ENCODE data around the gene GPC5. TPM values are rescaled to one million over a fixed set of nuclear protein-coding genes. Genes with fewer than 3 reads are reported as not detected.

GPC5 gene
- polyA plus RNA-seq, 2 of the 4 experiments (the other 2 are of a cell fraction), result not detected

GRCh38 chr13:91529739-91530482 is 131.5 kb downstream of the GPC5 start:
- 9% methylated on average over 3 of the region's 3 CpGs for WGBS (ENCODE audit: missing lambda C conversion rate)
- no peak for ATAC-seq
- no peak for FAIRE-seq

GRCh38 chr13:91531646-91532045 is 133.2 kb downstream of the GPC5 start:
- Histone ChIP-seq H3K27ac (no peak overlapping the region), H3K4me3 (no peak overlapping the region), H3K4me1 (no peaks in the 10 kb centered on the region), H3K9me3 (no peaks in the 10 kb centered on the region), H3K4me2 (no peak overlapping the region)
- CTCF ChIA-PET, result no interaction called here
- FAIRE-seq (no peak), ATAC-seq (no peak), DNase-seq (ENCODE audit: low read depth in 1 of 2, low spot score in 1 of 2) (no peak)
- TF ChIP-seq EP300 (IDR thresholded peaks at IDR 0.05) (no peak), ZSCAN20 (CRISPR knock-in tag; IDR thresholded peaks at IDR 0.05) (no peak), NPAS2 (CRISPR knock-in tag; IDR thresholded peaks at IDR 0.05; ENCODE audit: borderline replicate concordance) (no peak), JUNB (IDR thresholded peaks at IDR 0.05) (no peak), GATA3 (IDR thresholded peaks at IDR 0.05; ENCODE audit: borderline replicate concordance) (no peak), FOSB (CRISPR knock-in tag; IDR thresholded peaks at IDR 0.05) (no peak)
- 35% methylated on average over 2 of the region's 2 CpGs for WGBS (ENCODE audit: missing lambda C conversion rate)
- POLR2A ChIA-PET, result no interaction called here

More at GRCh38 chr13:91529739-91530482, 131.5 kb downstream of the GPC5 start:
- ChIA-PET CTCF (interaction anchor here (0.7 kb wide), 1 partner anchor 263 kb away, joined by 3 read pairs; no protein-coding TSS in a partner anchor), POLR2A (no interaction called here)
- Histone ChIP-seq H3K4me3 (no peak overlapping the region), H3K4me2 (no peak overlapping the region), H3K27ac (no peak overlapping the region), H3K4me1 (no peaks in the 10 kb centered on the region), H3K9me3 (no peaks in the 10 kb centered on the region)
- DNase-seq (ENCODE audit: low read depth in 1 of 2, low spot score in 1 of 2), result no peak
- TF ChIP-seq NR3C1 (IDR thresholded peaks at IDR 0.05), result no peak
- no peak for TF ChIP-seq USF2 (IDR thresholded peaks at IDR 0.05)
- no peak for TF ChIP-seq RARB (CRISPR knock-in tag; IDR thresholded peaks at IDR 0.05)
- no peak for TF ChIP-seq FOSB (CRISPR knock-in tag; IDR thresholded peaks at IDR 0.05)
- TF ChIP-seq HES2 (IDR thresholded peaks at IDR 0.05), result no peak
- no peak for TF ChIP-seq EHF (CRISPR knock-in tag; IDR thresholded peaks at IDR 0.05)
- no peak for TF ChIP-seq RCOR1 (IDR thresholded peaks at IDR 0.05; ENCODE audit: low read depth, low read length)
- no peak for TF ChIP-seq MYC (IDR thresholded peaks at IDR 0.05; ENCODE audit: borderline replicate concordance, low read length)
- TF ChIP-seq PHF8 (IDR thresholded peaks at IDR 0.05; ENCODE audit: borderline replicate concordance, low read depth), result no peak
- TF ChIP-seq JUNB (IDR thresholded peaks at IDR 0.05), result no peak
- TF ChIP-seq POLR2A (IDR thresholded peaks at IDR 0.05; ENCODE audit: low read length), result no peak

- no peak overlapping the region for H3K4me3 ChIP-seq
- POLR2A ChIA-PET, result no interaction called here
- no peaks in the 10 kb centered on the region for H3K4me1 ChIP-seq
- no peak overlapping the region for H3K4me2 ChIP-seq
- DNase-seq (ENCODE audit: low read depth in 1 of 2, low spot score in 1 of 2) (no peak), FAIRE-seq (no peak), ATAC-seq (no peak)
- 21% methylated on average over 2 of the region's 2 CpGs for WGBS (ENCODE audit: missing lambda C conversion rate)
- no peak overlapping the region for H3K27ac ChIP-seq
- CTCF ChIA-PET, result no interaction called here
- no peaks in the 10 kb centered on the region for H3K9me3 ChIP-seq
- TF ChIP-seq HOXB5 (CRISPR knock-in tag; IDR thresholded peaks at IDR 0.05) (no peak), USF2 (IDR thresholded peaks at IDR 0.05) (no peak), MYC (IDR thresholded peaks at IDR 0.05; ENCODE audit: borderline replicate concordance, low read length) (no peak), E2F6 (IDR thresholded peaks at IDR 0.05; ENCODE audit: borderline replicate concordance, low read depth) (no peak), RFX5 (IDR thresholded peaks at IDR 0.05) (no peak), HDAC2 (IDR thresholded peaks at IDR 0.05) (no peak), TFCP2L1 (CRISPR knock-in tag; IDR thresholded peaks at IDR 0.05) (no peak), FOSB (CRISPR knock-in tag; IDR thresholded peaks at IDR 0.05) (no peak), PHF8 (IDR thresholded peaks at IDR 0.05; ENCODE audit: borderline replicate concordance, low read depth) (no peak), NR3C1 (IDR thresholded peaks at IDR 0.05) (no peak), REST (IDR thresholded peaks at IDR 0.05) (no peak), FOXS1 (CRISPR knock-in tag; IDR thresholded peaks at IDR 0.05) (no peak), CEBPB (IDR thresholded peaks at IDR 0.05) (no peak), CHD2 (IDR thresholded peaks at IDR 0.05; ENCODE audit: low read length, partially characterized antibody) (no peak), MAZ (IDR thresholded peaks at IDR 0.05; ENCODE audit: borderline replicate concordance, low read depth, low read length) (no peak), ZFP36 (IDR thresholded peaks at IDR 0.05; ENCODE audit: borderline replicate concordance, partially characterized antibody) (no peak), GATA3 (IDR thresholded peaks at IDR 0.05; ENCODE audit: borderline replicate concordance) (no peak), RARB (CRISPR knock-in tag; IDR thresholded peaks at IDR 0.05) (no peak)
These were observed 134.9 kb downstream of the GPC5 start for GRCh38 chr13:91533354-91533753.

Measured in A549 (cell line).